Bone marrow (tissue), 2 donors: ENCODE results near the gene SLAMF9.
A peak's percentile ranks its signal among the peaks of the same experiment; 100 is the strongest.
"Not testable (repeated sequence)": the region's sequence is repeated elsewhere in the genome, so short reads cannot be mapped to it uniquely, and the experiment has no call there.

Experiments
- DNase-seq, 2 donors: peaks; one replicate each; lab custom pipeline; 2025; lab: John Stamatoyannopoulos, UW

Gene SLAMF9

GRCh38 chr1:159921700-159922504 is 32.1 kb downstream of the SLAMF9 start:
- DNase-seq: peak in 1 of 2 donors; percentile 29

GRCh38 chr1:159921251-159921650 is 32.8 kb downstream of the SLAMF9 start:
- DNase-seq: peak in 1 of 2 donors; percentile 38

GRCh38 chr1:159920651-159921050 is 33.4 kb downstream of the SLAMF9 start:
- no peak for DNase-seq

- DNase-seq: no peak
Observed at GRCh38 chr1:159920202-159920601, 33.8 kb downstream of the SLAMF9 start.

GRCh38 chr1:159919236-159919865 is 34.7 kb downstream of the SLAMF9 start:
- DNase-seq: no peak

GRCh38 chr1:159918352-159919200 is 35.5 kb downstream of the SLAMF9 start:
- DNase-seq: no peak

GRCh38 chr1:159917533-159918351 is 36.3 kb downstream of the SLAMF9 start:
- peak in 1 of 2 donors; percentile 9 for DNase-seq

GRCh38 chr1:159916242-159917051 is 37.6 kb downstream of the SLAMF9 start:
- no peak for DNase-seq

GRCh38 chr1:159915571-159916241 is 38.3 kb downstream of the SLAMF9 start:
- DNase-seq: no peak

- no peak for DNase-seq
Observed at GRCh38 chr1:159914252-159915018, 39.6 kb downstream of the SLAMF9 start.

GRCh38 chr1:159913451-159914192 is 40.4 kb downstream of the SLAMF9 start:
- DNase-seq: no peak

GRCh38 chr1:159911326-159912070 is 42.5 kb downstream of the SLAMF9 start:
- no peak for DNase-seq

- DNase-seq: no peak
Observed at GRCh38 chr1:159908031-159908940, 45.8 kb downstream of the SLAMF9 start.

- DNase-seq: no peak
Observed at GRCh38 chr1:159906960-159907359, 47.1 kb downstream of the SLAMF9 start.

- DNase-seq: not testable (repeated sequence)
Observed at GRCh38 chr1:159904036-159904435, 50.0 kb downstream of the SLAMF9 start.

- DNase-seq: no peak
Observed at GRCh38 chr1:159902541-159902940, 51.5 kb downstream of the SLAMF9 start.
